NCI-H748 (cell line): Measurements from ENCODE around the gene CSMD2.
A peak's percentile ranks its signal among the peaks of the same experiment; 100 is the strongest.

Source experiments
- DNase-seq: peaks from one replicate; lab custom pipeline; 2025; ENCODE audit not compliant: unreplicated experiment; lab: John Stamatoyannopoulos, UW

The CSMD2 gene

GRCh38 chr1:34009340-34009985, 155.6 kb downstream of the CSMD2 start:
- DNase-seq, result no peak

GRCh38 chr1:34007760-34008159, 157.3 kb downstream of the CSMD2 start:
- no peak for DNase-seq

DNA sequence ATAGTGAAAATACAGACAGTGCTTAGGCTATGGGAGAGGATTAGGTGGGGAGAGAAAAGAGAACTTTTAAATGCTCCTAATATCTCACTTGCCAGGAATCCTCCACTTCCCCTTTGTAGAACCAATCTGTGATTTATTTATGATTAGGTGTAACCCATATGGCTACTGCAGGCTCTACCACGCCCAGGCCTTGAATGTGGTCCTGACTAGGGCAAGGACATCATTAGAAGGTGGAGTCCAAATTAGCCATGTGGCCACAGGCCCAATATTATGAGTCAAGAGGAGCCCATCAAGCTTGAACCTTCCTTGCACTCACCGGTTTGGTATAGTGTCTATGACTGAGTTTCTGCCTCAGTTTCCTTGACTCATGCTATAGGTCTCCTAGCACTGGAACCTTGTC, 159.7 kb downstream of the CSMD2 start:
- DNase-seq, result no peak

GRCh38 chr1:34002810-34003209, 162.2 kb downstream of the CSMD2 start:
- peak; percentile 44 for DNase-seq

DNA sequence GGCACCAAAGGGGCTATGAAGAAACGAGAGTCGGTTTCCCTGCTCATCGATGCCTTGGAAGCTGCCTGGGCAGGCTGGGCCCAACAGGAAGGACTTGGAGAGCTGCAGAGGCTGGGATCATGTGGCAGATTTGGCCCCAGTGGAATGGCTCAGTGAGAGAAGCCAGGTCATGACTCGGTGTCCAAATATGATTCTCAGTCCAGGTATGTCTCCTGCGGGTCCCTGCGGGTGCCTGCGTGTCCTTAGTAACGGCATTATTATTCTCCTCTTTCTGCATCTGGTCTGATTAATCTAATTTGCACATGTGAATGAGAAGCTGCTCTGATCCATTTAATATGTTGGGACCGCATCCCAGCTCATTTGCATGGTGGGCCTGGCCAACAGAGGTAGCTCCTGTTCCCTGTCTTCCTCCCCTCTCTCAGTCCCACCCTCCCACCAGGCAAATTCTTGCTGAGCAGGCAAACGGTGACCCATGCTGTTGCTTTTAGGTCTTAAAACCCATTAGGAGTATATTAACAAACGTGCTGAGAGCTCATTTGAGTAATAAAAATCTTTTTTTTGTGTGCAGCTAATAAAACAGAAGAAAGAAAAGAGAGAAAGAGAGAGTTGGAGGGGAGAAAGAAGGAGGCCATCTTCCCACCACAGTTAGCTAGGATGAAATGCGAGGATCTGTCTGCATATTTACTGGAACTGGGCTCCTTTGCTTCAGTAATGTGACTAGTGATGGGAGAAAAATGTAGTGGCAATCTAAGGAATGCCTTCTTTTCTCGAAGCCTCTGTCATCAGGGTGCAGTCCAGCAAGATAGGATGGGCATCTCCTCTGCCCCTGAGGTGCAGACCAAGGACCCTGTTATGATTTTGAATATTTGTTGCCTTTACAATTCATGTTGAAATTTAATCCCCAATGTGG, 167.6 kb downstream of the CSMD2 start:
- DNase-seq, result no peak

DNA sequence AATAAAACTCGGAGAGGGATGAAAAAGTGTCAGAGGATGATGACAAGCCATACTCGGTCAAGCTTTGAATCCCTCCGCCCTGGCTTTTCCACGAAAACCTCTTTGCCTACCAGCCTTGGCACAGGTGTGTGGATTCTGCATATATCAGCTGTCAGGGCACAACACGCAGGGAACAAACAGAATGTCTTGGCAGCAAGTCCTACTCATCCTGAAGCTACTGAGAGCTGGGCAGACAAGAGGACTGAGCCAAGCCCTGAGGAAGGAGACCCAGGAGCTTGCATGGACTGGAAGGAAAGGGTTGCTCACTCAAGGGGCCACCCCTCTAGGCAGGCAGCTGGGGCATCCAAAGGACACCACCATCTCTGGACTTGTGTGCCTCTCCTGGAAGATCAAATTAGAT, 168.7 kb downstream of the CSMD2 start:
- DNase-seq, result no peak

DNA sequence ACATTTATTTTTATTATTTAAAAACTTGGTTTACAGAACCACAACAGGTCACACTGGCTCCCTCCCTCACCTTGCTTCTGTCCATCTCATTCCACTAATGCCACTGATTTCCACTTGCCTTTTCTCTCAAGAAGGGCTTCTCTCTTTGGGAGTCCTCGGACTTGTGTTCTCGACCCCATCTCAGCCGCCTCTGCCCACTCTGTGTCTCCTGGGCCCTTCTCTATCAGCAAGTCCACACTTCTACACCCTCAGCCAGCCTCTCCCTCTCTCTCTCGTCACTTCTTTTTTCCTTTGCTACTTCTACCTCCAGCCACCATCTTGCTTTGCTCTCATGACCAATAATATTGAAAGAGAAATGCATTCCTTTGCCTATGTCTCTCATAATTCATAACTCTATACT, 171.7 kb downstream of the CSMD2 start:
- no peak for DNase-seq

DNA sequence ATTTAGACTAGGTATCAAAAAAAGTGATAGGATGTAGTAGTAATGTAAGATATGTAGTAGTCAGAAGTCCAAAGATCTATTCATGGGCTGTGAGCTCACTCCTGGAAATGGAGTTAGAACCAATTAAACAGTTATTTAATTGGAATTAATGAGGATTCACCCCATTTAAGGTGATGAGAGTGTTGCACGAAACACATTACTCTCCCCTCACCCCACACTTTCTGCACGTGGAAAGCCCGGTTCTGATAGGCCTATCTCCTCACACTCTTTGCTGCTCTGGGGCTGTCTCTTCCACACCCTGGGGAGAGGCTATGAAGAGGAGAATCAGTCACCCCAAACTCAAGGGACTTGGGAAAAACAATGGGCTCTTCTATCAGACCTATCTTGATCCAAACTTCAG, 174.7 kb downstream of the CSMD2 start:
- no peak for DNase-seq

DNA sequence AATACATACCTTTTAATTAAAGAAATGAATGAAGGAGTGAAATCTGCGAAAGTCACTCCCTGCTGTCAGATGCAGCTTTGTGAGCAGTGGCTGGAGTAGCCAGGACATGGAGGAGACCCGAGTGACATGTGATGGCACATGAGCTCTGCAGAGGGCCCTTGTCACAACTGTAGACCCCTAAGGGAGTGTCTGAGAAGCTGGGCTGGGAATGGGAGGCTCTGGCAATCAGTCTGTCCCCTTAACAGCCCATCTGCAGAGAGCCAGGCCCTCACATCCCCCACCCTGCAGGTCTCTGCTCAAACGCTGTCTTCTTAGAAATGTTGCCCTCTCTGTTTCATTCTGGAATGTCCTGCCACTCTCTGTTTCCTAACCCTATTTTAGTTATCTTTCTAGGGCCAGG, 176.9 kb downstream of the CSMD2 start:
- DNase-seq, result no peak

GRCh38 chr1:33986390-33987095, 178.5 kb downstream of the CSMD2 start:
- no peak for DNase-seq

GRCh38 chr1:33985656-33986055, 179.4 kb downstream of the CSMD2 start:
- no peak for DNase-seq

DNA sequence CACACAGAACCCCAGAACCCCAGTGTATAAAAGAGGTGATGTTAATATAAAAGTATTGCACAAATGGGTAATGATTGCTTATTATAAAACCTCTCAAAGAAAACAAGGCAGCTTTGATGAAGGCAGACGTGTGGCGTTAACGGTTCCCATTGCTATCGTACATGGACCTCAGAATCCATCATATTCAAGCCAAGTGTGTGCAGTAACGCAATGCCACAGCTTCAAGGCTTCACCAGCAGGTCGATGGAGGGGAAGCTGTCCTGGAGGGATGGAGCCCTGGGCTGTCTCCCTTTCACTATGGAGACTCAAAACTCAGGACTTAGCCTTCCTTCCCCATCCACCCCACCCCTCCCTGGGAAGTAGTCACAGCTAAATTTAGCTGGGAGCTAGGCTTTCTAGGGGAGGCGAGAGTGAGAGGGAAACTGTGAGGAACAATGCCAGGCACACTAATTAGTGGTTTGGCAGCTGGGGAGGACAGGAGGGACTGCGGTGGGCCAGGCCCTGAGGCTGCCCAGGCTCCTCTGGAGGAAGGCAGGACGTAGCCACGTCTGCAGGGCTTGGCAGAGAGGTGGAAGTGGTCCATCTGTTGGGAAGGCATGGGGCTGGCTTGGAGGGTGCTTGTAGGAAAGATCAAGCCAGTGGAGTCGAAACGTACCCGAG, 180.0 kb downstream of the CSMD2 start:
- DNase-seq, result no peak

DNA sequence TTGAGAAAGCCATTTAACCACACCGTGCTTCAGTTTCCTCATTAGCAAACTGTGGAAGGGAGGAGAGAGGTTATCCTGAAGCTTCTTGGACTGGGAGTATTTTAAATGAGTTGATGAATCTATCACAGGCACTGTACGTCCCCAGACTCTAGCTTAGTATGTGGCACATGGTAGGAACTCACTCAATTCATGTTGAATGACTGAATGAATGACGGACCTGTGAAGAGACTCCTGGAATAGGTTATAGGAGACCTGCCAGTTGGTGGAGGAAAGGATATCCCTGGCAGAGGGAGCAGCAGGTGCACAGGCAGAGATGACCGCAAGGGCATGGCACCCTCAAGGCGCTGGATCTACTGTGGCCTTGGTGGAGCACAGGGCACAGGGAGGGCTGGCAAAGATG, 182.6 kb downstream of the CSMD2 start:
- DNase-seq, result no peak

GRCh38 chr1:33979341-33979740, 185.7 kb downstream of the CSMD2 start:
- no peak for DNase-seq

DNA sequence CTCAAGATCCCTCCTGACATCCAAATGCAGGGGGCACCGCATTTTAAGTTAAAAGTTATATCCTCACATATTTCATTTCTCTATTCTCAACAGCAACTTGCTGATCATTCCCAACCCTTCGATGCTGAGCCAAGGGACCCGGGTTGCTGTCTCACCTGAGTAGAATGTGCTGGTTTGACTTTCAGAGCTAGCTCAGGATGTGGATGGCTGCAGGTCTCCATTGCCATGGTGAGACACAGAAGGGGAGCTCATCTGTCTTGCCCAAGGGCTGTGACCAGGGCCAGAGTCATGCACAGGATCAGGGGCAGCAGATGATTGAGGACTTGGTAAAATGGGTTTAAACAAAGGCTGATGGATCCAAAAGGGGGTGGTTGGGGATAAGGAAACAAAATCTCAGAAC, 189.1 kb downstream of the CSMD2 start:
- no peak for DNase-seq

DNA sequence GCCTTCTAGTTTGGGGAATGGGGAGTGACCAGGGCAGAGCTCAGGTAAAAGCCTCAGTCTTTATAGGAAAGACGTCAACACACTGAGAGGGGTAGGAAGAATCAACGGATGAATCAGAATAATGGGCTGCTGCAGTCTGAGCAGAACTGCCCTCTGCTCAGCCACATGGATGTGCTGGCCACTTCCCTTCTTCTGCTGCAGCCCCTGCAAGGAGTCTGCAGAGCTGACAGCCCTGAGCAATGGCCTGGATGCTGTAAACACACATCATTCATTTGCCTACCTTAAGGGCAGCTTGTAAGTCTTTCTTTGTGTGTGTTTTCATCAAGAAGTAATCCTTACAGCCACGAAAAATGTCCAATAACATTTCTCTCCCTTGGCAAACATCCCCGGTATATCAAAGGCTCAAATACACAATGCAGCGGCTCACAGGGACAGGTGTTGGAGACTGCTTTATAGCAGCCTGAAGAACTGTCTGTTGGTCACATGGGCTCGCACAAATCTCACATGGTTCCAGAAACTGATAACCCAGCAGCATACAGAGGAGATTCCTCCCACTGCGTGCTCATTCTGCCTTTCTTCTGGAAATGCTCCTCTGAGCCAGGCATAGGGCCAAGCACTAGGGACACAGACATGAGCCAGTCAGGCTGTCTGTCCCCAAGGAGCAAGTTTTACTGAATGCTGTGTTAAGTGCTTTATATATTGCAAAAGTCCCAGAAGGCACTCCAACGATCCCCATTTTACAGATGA, 191.1 kb downstream of the CSMD2 start:
- no peak for DNase-seq

DNA sequence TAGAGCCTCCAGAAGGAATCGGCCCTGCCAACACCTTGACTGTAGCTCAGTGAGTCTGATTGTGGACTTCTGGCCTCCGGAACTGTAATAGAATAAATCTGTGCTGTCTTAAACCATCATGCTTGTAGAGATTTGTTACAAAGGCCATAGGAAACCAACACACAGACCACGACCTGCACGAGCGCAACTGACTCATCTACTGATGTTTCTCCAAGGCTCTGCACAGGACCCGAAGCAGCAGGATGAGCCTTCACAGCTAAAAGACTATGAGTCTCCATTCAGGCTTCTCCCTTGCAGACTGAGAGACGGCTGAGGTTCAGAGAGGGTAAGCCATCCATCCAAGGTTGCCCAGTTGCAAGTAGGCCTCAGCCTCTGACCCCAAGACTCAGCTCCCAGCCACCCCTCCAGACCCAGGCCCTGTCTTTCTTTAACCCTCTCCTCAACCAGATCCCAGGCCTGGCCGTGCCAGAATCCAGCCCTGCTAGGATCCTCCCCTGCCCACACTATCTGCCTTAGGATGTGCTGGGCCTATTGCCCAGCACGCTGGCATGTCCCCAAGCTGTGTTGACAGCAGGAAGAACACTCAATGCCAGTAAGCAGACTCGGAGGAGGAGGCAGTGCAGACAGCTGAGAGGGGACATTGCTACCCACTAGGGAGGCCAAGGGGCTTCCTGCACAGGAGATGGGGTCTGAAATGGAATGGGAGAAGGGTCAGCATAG, 192.2 kb downstream of the CSMD2 start:
- no peak for DNase-seq

DNA sequence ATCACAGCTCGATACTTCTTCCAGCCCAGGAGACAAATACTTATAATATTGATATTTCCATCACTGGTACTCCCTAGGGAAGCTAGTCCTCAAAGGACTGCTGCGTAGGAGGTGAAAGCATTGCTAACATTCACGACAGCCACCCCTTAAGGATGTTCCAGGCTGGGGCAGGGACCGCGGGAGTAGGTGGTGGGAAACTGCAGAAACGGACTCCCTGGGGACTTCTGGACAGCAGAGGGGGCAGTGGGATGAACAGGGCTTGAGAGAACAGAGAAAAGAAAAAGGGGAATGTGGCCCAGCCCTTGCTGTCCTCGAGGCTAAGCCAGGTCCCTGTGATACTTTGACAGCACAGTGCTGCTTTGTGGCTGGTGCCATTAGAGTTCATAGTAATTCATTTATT, 193.1 kb downstream of the CSMD2 start:
- no peak for DNase-seq

- no peak for DNase-seq
These were observed 193.9 kb downstream of the CSMD2 start for GRCh38 chr1:33971018-33971710.
